GM10266 (cell line): Measurements from ENCODE around the gene NRXN3.
"Not testable (repeated sequence)": the region's sequence is repeated elsewhere in the genome, so short reads cannot be mapped to it uniquely, and the experiment has no call there.

ENCODE experiments used
- DNase-seq: peaks from one replicate; pipeline ENCODE4 v3.0.0; 2012; ENCODE audit errors: extremely low spot score
- CTCF ChIP-seq: IDR thresholded peaks from 2 replicates; pipeline ENCODE4 v1.5.1; 2012; ENCODE audit warnings: mild to moderate bottlenecking, low read depth; ENCODE audit not compliant: control insufficient read depth, insufficient read depth; ENCODE audit errors: missing control alignments

The NRXN3 gene

GRCh38 chr14:78486621-78487020 lies 316.4 kb downstream of the NRXN3 start:
- no peak for TF ChIP-seq CTCF
- no peak for DNase-seq

DNA sequence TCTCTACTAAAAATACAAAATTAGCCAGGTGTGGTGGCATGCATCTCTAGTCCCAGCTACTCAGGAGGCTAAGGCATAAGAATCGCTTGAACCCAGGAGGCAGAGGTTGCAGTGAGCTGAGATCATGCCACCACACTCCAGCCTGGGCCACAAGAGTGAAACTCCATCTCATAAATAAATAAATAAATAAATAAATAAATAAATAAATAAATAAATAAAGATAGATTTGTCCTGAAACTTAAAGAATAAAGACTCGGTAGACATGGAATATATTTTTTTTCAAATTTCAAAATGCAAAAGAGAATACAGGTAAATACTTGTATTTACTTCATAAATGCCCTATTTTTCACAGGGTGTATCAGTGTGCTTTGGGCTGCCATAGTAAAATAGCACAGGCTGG lies 317.4 kb downstream of the NRXN3 start:
- not testable (repeated sequence) for DNase-seq

DNA sequence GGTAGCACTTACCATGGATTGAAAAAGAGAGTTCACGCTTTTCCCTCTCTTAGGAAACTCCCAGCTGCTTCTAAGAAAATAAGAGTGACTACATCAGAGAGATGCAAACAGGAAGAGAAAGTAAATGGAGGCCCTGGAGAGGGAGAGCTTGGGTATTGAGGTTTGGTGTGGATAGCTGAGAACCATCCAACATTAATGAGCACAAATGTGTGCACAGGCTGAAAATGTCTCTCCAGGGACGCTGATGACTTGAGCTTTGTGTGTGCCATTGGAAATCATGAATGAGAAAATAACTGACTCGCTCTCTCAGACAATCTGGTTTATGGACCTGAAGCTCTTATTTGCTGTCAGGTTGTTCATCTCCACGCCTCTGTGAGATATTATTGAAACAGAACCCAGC lies 318.8 kb downstream of the NRXN3 start:
- TF ChIP-seq CTCF: no peak
- DNase-seq: no peak

GRCh38 chr14:78491048-78491447 lies 320.9 kb downstream of the NRXN3 start:
- DNase-seq: no peak
- TF ChIP-seq CTCF: no peak

GRCh38 chr14:78498062-78498595 lies 328.0 kb downstream of the NRXN3 start:
- no peak for DNase-seq
- no peak for TF ChIP-seq CTCF

DNA sequence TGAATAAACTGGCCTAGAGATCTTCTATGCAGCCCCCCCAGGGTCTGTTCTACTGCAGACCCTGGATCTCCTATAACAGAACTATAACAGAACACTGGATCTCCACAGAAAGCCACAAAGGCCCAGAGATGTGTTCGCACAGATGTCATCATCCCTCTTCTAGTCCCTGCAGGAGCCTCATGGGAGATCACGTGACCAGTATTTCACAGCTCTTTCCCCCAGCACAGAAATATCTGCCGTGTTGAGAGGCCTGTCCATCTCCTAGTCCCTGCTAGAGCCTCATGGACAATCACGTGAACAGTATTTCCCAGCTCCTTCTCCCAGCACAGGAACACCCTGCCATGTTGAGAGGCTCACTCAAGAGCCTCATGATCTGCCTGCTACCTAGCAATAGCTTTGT lies 331.7 kb downstream of the NRXN3 start:
- DNase-seq: no peak
- TF ChIP-seq CTCF: no peak

DNA sequence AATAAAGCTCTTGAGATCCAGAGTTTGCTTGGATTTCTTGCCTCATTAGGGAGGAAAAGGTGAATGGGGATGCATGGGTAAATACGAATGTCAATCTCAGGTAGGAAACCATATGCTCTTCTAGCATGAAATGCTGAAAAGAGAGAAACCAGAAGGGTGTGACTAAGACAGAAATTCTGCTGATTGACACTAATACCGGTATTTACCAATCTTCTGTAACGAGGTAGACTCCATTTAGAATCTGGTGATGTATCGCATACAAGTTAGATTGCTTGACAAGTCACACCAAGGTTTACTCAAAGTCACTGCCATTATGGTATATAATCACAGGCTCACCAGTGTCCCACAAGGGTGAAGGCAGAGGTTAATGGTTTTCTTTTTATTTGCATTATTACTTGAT lies 337.9 kb downstream of the NRXN3 start:
- DNase-seq: no peak
- TF ChIP-seq CTCF: no peak

- no peak for DNase-seq
- TF ChIP-seq CTCF: no peak
Measured at GRCh38 chr14:78509516-78509915, 339.3 kb downstream of the NRXN3 start.
